HG03460 (cell line): ENCODE data around the gene DYNLL1.
"Not testable (repeated sequence)": the region's sequence is repeated elsewhere in the genome, so short reads cannot be mapped to it uniquely, and the experiment has no call there.

Experiments used
- ATAC-seq: cut with Tn5 transposase; IDR thresholded peaks from one replicate; pipeline ENCODE4 v1.9.1; 2021; ENCODE audit not compliant: unreplicated experiment

The DYNLL1 gene

DNA sequence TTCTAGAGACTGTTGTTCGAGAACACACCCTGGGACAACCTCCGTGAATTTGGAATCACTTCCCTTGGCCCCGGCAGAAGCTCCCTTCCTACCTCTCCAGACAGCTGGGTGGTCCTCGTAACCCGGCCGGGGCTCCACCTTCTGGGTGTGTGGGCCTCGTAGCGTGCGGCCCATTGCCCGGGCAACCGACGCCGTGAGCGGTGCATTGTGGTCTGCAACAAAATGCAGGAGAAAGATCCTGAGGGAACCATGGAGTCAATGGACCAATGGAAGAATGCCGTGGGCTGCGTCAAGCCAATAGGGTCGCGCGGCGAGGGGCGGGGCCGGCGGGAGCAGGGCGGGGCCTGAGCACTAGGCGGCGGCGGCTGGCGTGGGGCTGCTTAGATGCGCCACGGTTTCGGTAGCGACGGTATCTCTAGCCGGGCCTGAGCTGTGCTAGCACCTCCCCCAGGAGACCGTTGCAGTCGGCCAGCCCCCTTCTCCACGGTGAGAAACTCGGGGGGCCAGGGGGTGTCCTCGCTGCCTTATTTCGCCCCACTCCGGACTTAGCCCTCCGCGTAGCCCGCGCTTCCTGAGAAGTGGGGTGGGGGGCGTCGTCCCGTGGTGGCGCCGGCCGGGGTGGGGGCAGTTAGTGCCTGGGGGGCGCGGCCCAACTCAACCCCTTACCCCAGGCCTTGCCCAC, at the start of gene DYNLL1:
Gene DYNLL1, plus strand, starts transcription at position 383 of the 682 bp plus-strand sequence. CDS start 309 bp downstream, outside the sequence.
- peak; percentile 89 for ATAC-seq

DNA sequence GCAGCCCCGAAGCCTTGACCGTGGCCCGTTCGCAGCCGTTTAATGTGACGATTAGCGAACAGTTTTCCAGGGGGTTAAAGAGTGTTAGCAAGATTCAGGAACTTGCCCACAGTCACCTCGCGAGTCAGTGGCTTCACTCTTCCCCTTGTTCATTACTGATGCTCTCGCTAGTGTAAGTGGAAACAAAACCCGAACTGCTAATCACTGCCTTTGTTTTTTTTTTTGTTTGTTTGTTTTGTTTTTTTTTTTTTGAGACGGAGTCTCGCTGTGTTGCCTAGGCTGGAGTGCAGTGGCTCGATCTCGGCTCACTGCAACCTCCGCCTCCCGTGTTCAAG, 49.1 kb upstream of the DYNLL1 start:
- not testable (repeated sequence) for ATAC-seq

DNA sequence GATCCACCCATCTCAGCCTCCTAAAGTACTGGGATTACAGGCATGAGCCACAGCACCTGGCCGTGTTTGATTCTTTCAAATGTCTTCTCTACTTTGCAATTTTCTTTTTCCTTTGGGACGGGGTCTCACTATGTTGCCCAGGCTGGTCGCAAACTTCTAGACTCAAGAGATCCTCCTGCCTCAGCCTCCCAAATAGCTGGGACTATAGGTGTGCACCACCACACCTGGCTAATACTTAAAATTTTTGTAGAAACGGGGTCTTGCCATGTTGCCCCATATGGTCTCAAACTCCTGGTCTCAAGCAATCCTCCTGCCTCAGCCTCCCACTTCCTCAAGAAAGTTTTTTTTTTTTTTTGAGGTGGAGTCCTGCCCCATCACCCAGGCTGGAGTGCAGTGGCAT, 47.9 kb upstream of the DYNLL1 start:
- no peak for ATAC-seq

DNA sequence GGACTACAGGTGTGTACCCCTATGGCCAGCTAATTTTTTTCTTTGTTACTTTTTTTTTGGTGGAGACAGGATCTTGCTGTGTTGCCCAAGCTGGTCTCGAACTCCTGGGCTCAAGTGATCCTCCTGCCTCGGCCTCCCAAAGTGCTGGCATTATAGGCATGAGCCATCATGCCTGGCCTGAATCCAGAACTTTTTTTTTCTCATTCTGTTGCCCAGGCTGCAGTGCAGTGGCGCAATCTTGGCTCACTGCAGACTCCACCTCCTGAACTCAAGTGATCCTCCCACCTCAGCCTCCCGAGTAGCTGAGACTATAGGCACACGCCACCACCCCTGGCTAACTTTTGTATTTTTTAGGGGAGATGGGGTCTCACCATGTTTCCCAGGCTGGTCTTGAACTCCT, 43.4 kb upstream of the DYNLL1 start:
- not testable (repeated sequence) for ATAC-seq

DNA sequence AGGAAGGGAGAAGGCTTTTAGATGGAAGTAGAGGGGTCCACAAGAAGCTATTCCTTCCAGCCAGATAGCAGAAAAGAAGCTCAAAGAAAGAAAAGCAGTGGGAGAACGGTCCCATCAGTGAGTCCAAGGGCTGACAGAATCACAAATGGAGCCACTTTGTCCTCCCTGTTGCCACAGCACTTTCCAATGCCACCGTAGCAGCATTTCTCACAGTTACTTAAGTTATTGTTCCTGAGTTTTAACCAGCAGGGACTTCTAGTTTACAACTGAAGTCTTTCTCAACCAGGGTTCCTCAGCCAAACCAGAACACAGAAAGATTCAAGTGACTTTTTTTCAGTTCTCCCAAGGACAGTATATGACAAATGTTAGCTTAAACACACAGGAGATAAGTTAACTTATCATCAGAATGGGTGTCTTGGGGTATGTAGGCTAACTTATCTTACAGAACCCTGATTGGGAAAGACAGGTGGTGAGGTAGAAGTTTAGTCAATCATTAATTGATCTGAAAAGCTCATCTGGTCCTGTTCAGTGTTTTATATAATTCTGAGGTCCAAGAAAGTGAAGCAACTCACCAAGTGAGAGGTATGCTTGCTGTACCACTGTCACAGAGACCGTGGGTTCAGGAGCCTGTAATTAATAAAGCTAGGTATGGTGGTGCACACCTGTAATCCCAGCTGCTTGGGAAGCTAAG, 42.7 kb upstream of the DYNLL1 start:
- no peak for ATAC-seq

DNA sequence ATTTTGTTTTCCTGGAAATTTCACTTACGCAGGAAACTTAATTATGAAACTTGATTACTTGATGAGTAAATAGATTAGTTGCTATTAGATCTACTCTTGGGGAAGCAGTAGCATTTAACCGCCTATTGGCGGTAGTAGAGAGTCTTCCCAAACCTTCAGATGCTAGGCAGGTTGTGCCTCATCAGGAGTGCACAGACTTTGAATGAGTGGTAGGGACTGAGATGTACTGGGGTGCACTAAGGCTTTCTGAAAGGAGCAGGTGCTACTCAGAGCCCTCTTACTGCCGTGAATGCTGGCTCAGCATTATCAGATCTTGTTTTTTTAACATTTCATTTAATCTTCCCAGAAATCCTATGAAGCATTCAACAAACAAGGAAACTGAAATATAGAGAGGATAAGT, 41.9 kb upstream of the DYNLL1 start:
- ATAC-seq: no peak

DNA sequence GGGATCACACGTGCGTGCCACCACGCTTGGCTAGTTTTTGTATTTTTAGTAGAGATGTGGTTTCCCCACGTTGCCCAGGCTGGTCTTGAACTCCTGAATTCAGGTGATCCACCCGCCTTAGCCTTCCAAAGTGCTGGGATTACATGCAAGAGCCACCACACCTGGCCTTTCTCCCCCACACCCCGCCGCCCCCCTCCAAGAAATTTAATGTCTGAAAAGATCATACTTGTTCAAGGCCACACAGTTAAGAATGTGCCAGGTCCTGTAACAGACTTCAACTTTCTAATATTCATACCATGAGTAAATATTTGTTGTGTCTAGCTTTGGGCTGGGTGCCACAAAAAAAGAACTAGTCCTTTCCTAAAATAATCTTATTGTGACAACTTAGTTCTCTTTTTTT, 40.6 kb upstream of the DYNLL1 start:
- no peak for ATAC-seq

DNA sequence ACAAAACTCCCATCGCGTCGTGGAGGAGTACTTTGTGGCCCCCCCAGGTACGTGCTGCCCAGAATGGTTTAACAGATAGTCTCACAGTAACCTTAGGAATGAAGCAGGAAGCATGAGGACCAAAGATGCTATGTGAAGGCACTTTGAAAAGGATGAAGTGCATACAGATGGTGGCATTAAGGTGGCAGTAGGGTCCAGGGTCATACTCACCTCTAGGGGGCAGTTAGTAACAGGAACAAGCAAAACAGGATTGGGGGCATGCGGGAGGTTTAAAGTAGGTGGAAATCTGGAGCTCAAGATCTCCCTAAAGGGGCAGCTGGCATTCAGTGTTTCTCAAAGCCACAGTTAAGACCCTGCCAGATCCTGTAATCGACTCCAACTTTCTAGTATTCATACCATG, 38.8 kb upstream of the DYNLL1 start:
- no peak for ATAC-seq

DNA sequence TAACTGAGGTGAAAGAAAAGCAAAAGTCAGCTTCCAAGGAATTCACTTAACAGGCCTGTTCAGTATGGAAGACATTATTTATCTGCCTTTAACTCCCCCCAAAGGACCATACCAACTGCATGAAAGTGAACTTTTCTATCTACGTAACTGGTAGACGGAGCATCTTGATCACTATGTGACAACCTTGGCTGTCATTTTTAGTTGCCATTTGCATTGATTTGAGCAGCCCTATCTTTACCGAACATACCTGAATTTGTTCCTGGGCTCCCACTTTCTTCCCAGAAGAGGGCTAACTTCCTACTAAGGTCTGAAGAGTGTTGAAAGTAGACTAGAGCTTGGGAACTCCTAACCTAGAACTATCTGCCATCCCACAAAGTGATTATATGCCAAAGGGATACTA, 35.8 kb upstream of the DYNLL1 start:
- ATAC-seq: no peak

DNA sequence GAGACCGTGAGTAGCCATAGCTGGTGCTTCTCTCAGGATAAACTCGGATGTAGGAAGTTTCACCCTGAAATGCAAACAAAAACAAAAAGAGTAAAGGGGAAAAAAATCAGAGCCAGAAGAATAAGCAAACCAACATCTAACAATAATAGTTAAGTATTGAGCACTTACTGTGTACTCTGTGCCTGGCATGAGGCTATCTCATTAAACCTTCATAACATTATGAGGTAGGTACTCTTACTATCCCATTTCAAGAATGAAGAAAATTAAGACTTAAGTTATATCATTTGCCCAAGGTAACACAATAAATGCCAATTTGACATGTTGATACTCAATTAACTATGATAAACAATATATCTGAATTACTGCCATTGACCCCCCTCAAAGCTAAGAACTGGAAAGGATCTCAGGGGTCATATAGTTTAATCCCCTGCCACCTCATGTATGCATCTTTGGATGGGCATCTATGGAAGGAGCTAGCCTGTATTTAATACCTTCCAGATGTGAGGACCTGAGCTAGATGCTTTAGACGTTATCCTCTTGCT, 33.7 kb upstream of the DYNLL1 start:
- ATAC-seq: no peak

DNA sequence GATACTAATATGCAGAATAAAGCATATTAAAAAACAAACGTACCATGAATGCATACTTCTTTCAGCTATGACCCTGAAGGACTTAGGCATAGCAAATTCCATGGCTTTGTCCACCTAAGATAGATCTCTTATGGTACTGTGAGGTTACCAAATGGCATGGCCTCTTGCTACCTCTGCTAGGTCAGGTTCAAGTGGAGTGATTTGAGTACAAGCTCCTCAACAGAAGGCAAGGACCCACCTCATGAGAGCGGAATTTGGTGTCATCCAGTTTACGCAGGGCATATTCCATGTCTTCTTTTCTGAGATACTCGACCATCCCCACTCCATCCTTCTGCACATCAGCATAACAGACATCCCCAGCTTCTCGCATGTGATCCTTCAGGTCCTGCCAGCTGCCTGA, 32.2 kb upstream of the DYNLL1 start:
- ATAC-seq: no peak

DNA sequence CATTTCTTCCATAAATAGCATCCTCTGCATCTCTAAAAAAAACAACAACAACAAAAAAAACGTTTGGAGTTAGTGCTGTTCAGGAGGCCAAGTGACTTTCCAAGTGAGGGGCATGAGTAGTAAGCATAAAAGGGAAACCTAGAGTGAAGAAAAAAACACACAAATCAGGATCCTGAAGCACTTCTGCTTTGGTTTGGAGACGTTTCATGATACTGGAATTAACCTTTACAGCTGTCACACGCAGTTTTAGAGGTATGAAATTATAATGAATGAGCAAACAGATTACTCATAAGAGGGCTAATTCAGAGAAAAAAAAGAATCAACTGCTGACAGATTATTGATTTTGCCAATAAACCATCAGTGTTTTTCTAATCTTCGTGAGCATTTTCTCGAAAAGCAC, 30.2 kb upstream of the DYNLL1 start:
- no peak for ATAC-seq

DNA sequence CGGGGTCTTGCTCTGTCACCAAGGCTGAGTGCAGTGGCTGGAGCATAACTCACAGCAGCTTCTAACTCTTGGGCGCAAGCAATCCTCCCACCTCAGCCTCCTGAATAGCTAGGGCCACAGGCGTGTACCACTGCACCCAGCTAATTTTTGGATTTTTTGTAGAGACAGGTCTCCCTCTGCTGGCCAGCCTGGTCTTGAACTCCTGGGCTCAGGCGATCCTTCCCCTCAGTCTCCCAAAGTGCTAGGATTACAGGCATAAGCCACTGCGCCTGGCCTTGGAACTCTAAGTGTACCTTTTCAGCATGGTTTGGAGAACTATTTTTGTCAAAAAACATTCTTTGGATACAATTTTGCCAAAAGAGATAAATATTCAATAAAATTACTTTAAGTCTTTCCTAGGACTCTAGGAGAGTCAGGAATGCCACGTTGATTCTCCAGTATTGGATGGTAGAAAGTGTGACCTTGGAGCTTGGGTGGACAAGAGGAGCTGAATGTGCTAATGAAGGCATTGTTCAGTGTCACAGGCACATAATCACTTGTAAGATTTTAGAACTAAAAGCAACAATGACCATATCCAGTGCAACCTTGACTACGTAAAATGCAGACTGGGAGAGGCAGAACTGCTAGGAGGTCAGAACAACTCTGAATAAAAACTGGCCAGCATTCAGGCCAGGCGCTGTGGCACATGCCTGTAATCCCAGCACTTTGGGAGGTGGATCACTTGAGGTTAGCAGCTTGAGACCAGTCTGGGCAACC, 29.2 kb upstream of the DYNLL1 start:
- ATAC-seq: no peak

DNA sequence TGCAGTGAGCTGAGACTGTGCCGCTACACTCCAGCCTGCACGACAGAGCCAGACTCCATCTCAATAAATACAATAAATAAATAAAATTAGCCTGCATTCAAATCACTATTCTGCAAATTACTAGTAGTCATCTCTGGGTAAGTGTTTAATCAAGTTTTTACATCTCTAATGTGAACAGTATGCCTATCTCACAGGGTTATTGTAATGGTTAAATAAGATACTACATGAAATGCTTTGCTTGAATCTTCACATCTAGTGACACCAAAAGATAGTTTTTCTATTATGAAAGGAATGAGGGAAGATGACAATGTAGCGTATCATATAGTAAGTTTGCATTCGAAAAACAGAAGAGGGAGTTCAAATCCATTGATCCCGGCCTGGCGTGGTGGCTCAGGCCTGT, 28.5 kb upstream of the DYNLL1 start:
- no peak for ATAC-seq

DNA sequence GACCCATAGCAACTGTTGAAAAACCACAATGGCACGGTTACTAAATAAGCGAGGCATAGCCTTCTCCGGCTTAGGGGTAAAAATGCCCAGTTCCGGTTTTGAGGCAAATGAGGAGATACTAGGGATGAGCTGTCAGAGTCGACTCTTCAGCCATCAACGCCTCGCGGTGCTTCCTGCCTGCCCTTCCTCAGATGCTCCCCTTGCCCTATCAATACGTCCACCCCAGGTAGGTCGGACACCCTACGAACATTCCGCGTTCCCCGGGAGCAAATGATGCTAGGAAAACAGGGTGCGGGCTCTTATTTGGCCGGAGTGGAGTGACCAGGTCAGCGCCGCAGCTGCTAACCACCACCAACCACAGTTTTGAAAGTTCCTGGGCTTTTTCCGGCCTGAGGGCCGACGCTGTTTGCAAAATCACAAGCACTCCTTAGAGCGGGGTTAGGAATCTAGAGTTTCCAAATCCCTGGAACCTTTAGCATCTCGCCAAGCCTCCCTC, 27.5 kb upstream of the DYNLL1 start:
- ATAC-seq: no peak

DNA sequence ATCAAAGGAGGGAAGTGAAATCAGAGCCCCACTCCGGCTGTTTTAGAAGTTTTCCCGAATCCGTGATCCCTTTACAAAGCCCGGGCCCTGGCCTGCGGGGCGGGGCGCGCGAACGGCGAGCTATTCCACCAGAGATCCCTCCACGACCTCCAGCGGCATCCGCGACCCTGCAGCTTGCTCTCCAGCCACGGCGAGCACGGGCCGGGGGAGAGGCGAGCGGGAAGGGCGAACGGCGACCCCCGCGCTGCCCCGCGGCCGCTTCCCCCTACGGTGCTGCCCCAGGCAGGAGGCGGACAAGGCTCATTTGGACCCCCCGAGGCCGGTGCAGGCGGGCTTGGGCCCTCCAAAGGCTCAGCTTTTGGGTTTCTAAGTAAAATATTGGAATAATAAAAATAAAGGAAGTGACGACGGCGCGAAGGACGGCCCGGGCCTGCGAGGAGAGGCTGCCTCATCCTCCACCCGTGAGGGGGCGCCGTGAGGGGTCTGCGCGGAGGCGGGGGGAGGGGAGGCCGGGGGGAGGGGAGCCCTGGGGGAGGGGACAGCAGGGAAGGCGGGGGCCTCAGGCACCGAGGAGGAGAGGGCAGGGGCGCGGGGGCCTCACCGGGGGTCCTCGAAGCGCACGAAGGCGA, 27.0 kb upstream of the DYNLL1 start:
- peak; percentile 24 for ATAC-seq

DNA sequence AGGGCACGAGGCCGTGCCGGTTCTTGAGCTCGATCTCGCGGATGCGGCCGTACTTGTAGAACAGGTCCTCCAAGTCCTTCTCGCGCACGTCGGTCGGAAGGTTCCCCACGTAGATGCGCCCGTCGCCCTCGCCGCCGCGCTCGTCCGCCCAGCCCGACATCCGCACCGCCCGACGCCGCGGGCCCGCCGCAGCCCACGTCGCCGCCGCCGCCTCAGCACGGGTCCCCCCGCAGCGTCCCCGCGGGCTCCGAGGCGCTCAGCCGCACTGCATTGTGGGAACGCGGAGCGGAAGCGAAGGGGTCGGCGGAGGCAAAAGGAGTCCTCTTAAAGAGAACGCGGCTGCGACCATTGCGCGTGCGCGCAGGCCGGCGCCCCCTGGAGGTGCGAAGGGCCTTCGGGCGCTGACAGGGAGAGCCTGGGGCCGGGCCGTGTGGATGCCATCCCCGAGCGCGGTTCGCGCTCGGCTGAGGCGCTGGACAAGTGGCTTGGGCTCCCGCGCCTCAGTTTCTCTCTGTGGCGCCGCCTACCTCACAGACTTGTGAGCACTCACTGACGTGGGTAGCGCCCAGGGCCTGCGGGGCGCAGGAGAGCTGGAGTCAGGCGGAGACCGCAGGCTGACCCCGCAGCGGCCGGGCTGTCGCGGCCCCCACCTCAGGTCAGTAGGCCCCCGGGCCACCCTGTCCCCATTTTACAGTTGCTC, 26.3 kb upstream of the DYNLL1 start, which contains the start of gene SRSF9:
Gene SRSF9, minus strand, starts transcription at position 299 of the 700 bp plus-strand sequence. Its CDS starts 139 bp downstream, at position 160.
- peak; percentile 85 for ATAC-seq

DNA sequence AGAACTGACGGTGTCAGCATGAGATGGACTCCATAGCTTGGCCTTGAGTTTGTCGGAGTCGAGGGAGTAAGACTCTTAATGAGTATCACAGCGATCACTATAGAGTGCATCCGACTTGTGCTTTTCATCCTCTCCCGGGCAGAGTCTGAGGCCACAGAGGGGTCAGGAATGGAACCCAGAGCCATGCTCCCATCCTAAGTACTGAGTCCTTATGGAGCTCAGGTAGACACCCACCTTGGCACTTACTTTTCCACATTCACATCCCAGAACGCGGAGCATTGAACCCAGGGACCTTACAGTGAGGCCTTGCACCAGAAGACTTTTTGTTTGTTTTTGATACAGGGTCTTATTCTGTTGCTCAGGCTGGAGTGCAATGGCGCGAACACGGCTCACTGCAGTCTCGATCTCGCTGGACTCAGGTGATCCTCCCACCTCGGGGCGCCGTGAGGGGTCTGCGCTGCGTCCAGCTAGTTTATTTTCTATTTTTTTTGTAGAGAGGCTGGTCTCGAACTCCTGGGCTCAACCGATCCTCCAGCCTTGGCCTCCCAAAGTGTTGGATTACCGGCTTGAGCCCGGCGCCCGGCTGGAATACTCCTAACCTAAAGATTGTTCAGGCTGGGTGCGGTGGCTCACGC, 25.6 kb upstream of the DYNLL1 start:
- ATAC-seq: peak; percentile 18

DNA sequence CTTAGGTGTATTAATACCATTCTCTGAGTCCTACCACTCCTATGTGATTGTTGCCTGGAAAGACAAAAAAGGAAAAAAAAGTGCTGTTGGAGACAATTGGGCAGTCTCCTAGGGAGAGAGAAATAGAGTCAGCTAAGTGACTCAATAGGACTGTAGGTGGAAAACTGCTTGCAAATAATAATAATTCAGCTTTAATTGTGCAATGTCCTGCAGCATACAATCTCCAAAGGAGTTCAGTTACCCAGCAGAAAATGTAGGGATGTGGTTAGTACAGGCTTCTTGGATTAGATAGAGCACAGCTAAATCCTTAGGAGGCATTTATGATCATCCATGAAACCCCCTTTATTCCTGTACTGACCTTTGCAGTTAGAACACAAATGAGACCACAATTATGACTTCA, 23.4 kb upstream of the DYNLL1 start:
- no peak for ATAC-seq
